Heart left ventricle (tissue), 13 donors: ENCODE results near the gene NFAT5.

Source experiments
- CTCF ChIP-seq, 12 donors: fragments of 200-600 bp; sonication (generic) in 4 of 12; IDR thresholded peaks; one replicate each; pipeline versions ENCODE4 v1.5.0 to v1.8.0; 2018 to 2022; ENCODE audit warnings: antibody characterized with exemption in 12 of 12, mild to moderate bottlenecking in 5 of 12
- POLR2A ChIP-seq, 2 donors: fragments of 450-650 bp; IDR thresholded peaks; one replicate each; pipeline ENCODE4 v1.6.1; 2017; ENCODE audit warnings: antibody characterized with exemption in 2 of 2, mild to moderate bottlenecking in 2 of 2, moderate library complexity in 2 of 2
- donor health status: ischemic (EF 13 %, LVEDD 7.1; RV severe dilation, severe dysfunction).
- donor health status: DM: no; HTN: yes; CAD: no.
- donor health status: DM: no; HTN: no; CAD: no.
- donor health status: ischemic (EF 25% LVEDD 6.9; RV normal size, moderate dysfunction).
- donor health status: ischemic (EF 25% LVEDD 5.7; RV mildly dilated, moderate dysfunction).
- donor health status: ischemic (EF 35%, LVEDD 5.7; RV mildly dilated, moderate dysfunction).
- donor health status: nonischemic (EF 11% LVEDD 7.7; RV severe dilation, severe dysfunction).
- donor health status: DM: yes; HTN: yes; CAD: no.
- donor health status: PGD.
- donor health status: ischemic (EF 29% LVEDD 5.4; RV normal size, mild dysfunction).
- donor health status: nonischemic (EF 23%, LVEDD 6.1; RV moderate dilation, normal function).

GRCh38 chr16:69691980-69692911 lies 126.5 kb downstream of the NFAT5 start:
- no peak for TF ChIP-seq POLR2A (IDR thresholded peaks at IDR 0.05)
- no peak for TF ChIP-seq CTCF (IDR thresholded peaks at IDR 0.05)
